Ecto neural progenitor cell (in vitro differentiated cells): ENCODE results near the gene BAIAP2.
A peak's percentile ranks its signal among the peaks of the same experiment; 100 is the strongest.

Experiments used
- DNase-seq: peaks from one replicate; pipeline ENCODE4 v3.0.0-alpha.2; 2018; ENCODE audit warnings: low spot score

Gene BAIAP2

DNA sequence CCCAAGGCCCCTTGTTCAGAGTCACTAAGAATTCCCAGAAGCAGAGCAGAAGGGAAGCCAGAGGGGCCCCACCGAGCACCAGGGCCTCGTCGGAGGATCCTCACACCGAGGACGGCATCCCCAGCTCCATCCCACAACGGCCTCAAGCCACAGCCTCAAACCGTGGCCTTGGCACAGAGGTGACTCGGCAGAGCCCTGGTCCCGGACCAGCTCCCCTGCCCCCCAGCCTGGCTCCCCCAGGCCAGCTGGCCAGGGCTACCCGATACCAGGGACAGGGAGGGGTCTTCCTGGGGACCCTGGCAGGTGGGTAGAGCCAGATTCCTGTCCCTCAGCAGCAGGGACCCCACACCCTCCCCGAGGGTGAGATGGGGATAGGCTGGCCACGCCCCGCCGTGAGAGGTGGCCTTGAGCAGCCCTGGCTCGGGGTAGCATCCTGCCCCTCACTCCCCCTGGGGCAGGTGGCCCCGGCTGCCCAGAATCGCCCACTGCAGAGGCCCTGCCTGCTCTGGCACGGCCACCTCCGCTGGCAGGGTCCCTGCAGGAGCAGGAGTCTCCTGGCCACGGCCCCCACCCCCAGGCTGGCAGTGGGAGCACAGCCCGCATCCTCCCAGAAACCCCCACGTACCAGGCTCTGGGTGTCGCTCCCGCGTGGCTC, 124.8 kb downstream of the BAIAP2 start:
- no peak for DNase-seq

DNA sequence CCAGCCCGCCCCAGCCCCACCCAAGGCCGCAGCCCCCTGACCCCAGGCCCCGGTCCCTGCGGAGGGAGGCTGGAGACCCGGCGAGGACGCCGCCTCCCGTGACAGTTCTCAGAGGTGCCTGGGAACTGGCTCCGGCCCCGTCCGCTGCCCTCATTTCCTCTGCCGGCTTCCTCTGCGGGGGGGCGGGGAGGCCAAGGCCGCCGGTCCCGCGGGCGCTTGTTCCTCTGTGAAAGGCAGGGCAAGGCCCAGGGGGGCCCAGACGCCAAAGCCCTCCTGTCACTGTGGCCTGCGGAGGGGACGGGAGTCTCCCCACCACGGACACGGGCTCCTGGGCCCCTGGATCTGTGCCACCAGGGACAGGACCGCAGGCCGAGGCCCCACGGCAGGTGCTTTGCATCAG, 125.4 kb downstream of the BAIAP2 start:
- no peak for DNase-seq

DNA sequence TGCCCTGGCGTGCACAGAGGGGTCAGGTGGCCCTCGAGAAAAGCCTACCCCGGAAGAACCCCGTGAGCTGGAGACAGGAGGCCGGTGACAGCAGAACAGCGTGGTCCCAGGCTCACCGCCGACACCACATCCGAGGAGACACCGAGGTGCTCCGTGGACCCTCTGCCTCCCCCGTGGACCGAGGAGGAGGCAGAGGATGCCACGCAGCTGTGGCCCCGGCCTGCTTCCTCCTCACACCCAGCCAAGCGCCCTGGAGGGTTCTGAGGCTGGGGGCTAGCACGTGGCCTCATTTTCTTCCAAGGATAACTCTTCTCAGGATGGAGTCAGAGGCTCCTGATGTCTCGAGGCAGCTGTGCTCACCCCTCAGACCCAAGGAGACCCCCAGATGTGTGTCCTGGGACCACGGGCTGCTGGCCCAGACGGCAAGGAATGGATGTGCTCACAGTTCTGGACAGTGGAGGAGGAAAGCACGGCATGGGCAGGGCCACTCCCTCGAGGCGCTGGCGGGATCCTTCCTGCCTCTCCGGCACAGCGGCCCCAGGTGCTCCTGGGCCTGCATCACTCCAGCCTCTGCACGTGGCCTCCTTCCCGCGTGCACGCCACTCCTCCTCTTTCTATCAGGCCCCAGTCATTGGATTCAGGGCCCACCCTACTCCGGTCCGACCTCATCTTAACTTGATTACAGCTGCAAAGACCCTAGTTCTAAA, 125.9 kb downstream of the BAIAP2 start:
- no peak for DNase-seq

DNA sequence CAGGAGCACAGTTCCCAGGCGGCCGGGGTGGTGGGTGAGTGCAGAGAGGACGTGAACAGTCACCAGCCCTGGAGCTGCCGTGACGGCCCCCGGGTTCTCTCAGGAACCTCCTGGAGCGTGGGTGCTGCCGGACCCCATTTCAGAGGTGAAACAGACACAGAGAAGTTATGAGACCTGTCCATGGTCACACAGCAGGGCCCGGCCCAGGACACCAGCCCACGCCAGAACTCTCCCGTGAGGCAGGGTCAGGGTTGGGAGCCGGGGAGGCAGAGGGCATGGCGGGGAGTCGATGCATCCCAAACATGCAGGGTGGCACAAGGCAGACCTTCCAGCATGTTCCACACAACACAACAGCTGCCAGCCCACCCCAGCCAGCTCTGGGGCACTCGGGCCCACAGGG, 126.6 kb downstream of the BAIAP2 start:
- DNase-seq: no peak

DNA sequence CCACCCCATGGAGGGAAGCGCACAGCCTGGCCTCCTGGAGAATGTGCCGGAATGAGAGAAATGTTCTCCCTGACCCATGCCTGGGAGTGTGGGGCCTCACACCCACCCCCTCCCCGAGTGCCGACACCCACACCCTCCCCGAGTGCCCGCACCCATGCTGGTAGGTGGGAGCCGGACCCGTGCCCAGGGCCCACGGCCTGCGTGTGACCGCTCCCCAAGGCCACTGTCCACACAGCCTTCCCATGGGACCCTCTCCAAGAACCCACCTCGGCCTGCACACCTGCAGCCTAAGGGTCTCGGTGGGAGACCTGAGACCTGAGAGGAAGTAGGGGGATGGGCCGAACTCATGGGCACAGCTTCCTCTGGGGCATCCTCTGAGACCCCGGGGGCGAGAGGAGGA, 127.0 kb downstream of the BAIAP2 start:
- no peak for DNase-seq

DNA sequence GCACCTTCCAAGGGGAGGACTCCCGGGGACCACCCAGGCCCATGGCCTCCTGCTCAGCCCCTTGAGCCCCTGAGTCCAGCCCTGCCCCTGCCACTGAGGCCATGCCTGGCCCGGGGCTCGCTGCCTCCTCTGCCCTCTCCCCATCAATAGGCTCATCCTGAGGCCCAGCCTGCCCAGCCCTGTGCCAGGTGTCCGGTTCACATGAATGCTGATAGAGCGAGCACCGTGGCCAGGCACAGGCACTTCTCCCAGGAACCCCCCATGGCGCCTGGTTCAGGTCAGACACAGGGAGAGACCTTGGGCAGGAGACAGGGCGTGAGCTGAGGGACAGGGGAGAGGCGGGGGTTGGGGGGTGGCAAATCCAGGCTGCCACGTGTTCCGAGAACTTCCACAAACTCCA, 127.5 kb downstream of the BAIAP2 start:
- DNase-seq: no peak

DNA sequence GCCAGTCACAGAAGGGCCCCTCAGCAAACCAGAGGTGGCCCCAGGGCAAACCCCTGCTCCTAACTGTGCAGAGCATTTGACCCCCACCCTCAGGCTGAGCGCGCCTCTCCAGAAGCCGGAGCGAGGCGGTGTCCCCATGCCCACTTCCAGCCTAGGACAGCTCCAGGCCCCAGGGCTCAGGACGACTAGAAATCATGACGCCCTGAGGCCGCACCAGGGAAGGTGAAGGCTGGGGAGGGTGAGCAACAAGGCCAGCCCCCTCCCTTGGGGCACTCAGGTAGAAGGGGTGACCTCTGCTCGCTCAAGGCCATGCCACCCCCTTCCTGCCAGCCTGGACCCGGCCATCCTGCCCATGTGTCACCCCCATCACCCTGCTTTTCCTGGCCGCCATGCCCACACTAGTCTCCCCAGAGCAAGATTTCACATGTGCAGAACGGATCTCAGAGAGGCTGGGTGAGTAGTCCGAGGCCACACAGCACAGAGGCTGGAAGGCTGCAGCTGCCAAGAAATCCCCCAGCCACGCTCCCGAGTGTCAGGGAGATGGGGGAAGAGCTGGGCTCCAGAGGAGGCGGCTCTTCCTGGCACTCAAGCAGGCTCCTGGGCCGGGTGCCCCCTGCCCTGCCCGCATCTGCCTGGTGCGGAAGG, 128.2 kb downstream of the BAIAP2 start:
- no peak for DNase-seq

DNA sequence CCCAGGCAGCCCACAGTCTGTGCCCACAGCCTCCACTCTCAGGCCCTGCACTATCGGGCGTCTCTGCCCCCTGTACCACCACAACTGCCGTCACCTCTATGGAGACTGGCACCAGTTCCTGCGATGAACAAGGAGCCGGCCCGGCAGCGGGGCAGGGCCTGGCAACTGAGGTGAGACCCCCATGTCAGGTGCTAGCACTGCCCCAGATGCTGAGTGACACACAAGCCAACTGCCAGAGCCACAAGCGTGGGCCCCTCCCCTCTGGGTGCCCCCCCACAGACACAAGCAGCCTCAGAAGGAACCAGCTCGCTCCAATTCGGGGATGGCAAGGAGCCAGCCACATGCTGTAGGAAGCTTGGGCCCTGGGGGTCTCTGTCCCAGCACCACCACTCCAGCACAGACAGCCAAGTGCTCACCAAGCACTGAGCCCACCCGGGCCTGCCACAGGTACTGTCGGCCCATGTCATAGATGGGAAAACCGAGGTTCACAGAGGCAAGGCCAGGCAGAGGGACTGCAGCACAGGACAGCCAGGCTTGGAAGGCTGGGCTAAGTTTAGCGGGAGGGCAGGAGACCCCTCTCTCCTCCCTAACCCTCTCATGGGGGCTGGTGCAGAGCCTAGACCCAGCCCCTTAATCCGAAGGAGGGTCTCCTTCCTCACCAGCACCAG, 128.9 kb downstream of the BAIAP2 start:
- DNase-seq: no peak

DNA sequence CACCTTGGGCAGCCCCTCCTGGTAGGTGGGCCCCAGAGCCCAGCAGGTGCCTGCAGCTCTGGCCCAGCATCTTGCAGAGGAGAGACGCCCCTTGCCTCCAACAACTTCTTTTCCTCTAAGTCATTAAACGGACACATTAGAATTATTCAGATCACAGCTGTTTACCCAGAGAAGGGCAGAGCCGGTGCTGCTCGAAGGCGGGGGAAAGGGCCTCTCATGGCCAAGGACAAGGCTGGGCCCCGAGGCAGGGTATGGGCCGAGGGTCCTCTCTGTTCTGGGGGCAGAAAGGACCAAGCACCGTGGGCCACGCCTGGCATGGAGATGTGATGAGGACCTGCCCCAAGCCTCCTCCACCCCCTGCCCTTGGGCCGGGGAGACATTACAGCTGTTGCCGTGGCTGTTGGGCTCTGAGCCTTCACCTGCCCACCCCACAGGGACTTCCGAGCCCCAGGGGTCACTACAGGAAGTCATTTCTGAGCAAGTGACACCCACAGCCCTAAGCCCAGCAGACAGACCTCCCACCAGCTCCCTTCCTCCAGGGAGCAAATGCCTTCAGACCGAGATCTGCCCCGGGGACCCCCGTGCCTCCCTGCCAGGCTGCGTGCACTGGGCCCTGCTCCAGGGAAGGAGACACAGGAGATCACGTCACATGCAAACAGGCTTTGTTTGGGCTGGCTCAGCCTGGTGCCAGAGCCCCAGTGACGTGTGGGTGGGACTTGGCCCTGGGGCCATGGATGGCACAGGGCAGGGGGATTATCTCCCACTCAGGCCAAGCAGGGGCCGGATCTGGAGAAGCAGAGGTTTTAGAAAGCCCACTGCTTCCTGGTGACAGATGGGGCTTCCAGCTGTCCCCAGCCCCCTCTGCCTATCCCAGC, 129.7 kb downstream of the BAIAP2 start:
- DNase-seq: no peak

DNA sequence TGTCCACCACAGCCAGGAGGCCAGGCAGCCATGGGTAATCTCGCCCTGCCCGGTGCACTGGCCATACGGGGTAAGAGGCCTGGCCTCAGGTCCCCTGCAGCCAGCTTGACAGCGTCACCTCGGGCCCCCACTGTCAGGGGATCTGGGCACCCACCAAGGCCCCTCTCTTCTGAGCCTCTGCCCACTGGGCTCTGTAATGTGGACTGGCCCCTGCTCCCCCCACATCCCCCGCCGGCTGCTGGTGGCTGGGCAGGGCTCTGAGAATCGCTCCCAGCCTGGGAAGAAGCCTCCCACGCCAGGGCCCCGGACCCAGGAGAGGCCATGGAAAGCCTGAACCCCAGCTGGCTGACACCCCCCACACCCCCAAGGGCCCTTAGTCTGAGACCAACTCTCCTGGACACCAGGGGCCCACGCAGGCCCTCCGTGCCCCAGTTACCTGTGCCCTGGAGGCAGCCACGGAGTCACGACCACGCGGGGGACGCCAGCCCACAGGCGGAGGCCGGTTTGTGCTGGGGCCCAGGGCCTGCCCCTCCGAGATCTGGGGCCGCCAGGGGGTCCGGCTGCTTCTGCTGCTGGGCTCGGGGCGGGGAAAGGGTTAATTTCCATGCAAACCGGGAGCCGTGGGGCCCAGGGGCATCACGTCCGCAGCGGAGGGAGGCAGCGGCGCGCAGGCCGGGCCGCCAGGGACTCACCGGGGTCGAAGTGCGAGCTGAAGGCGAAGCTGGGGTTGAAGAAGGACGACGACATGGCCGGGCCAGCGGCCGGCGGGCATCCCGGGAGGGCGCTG, 130.5 kb downstream of the BAIAP2 start, which contains the start of gene PVALEF:
TSS of gene PVALEF (plus strand) at position 262 of the 787 bp plus-strand sequence. CDS start 15,720 bp downstream, outside the sequence.
- peak; percentile 82 for DNase-seq

DNA sequence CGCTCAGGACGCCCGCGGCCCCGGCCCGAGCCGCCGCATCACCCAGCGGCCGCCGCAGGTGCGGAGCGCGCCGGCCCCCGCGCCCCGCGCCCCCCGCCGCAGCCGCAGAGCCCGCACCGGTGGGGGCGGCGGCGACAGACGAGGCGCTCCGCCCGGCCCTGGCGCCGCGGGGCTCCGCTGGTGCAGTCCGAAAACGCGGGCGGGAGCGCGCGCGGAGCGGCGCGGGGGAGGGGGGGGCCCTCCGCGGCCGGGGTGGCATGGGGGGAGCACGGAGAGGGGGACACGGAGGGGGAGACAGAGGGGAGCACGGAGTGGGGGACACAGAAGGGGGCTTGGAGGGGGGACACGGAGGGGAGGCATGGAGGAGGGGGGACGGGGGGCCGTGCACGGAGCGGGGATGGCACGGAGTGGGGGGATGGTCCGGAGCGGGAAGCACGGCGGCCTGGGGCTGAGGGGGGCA, 131.1 kb downstream of the BAIAP2 start, which contains the start of gene AATK:
TSS of gene AATK (minus strand) at position 189 of the 460 bp plus-strand sequence. CDS start 229 bp downstream, outside the sequence.
- no peak for DNase-seq
